GM19193 (cell line): ENCODE data around the gene PDXDC1.
A peak's percentile ranks its signal among the peaks of the same experiment; 100 is the strongest.

ENCODE experiments used
- POLR2A ChIP-seq: IDR thresholded peaks from 4 replicates; pipeline ENCODE4 v1.6.1; 2011; ENCODE audit not compliant: insufficient read depth, insufficient read length; ENCODE audit errors: extremely low read depth

The PDXDC1 gene

GRCh38 chr16:15055141-15056053, 80.6 kb downstream of the PDXDC1 start:
- TF ChIP-seq POLR2A = peak; percentile 27

GRCh38 chr16:15057681-15058417, 83.0 kb downstream of the PDXDC1 start:
- TF ChIP-seq POLR2A = no peak

GRCh38 chr16:15059324-15059723, 84.5 kb downstream of the PDXDC1 start:
- no peak for TF ChIP-seq POLR2A

GRCh38 chr16:15073101-15073500, 98.3 kb downstream of the PDXDC1 start:
- no peak for TF ChIP-seq POLR2A

GRCh38 chr16:15093955-15094827, 119.4 kb downstream of the PDXDC1 start, which contains the start of gene RRN3:
RRN3 (minus strand) TSS chr16:15094272; CDS start chr16:15094233, 39 bp downstream.
- peak; percentile 88 for TF ChIP-seq POLR2A

GRCh38 chr16:15141586-15141985, 166.8 kb downstream of the PDXDC1 start:
- no peak for TF ChIP-seq POLR2A

GRCh38 chr16:15154650-15155562, 180.1 kb downstream of the PDXDC1 start:
- TF ChIP-seq POLR2A = peak; percentile 41
